ENCODE data around the gene GRAMD1A.

Gene GRAMD1A

DNA sequence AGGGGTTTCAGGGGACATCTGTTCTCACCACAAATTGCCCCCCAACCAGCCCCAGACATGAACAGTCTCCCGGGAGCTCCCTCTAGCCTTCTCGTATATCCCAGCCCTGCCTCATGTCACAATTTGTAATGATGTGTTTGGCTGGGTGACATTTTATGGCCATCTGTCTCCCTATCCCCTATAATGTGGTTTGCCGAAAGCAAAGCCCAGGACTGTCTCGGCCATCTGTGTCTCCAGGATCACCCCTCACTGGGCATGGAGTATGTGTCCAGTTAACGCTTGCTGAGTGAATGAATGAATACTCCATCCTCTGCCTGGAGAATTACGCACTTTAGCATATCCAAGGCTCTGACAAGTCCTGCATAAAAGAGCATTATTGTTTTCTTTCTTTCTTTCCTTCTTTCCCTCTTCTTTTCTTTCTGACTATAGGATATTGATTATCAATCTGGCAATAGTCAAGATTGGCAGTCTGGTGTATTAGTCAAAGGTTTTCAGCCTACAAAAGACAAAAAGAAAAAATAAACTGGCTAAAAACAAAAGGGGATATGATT is 56.5 kb downstream of the GRAMD1A start:
- DNase-seq = peak; percentile 72 to 96

DNA sequence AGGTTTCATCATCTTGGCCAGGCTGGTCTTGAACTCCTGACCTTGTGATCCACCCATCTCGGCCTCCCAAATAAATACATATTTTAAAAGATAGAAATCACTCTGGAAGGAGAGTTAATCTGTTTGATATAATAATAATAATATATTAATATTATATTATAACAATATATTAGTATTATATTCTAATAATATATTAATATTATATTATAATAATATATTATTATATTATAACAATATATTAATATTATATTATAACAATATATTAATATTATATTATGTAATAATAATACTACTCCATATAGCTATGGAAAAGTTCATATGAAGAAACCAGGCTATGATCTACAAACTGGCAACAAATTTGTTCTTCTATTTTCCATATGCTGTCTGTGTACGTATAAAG is 58.2 kb downstream of the GRAMD1A start:
- no peak for DNase-seq

DNA sequence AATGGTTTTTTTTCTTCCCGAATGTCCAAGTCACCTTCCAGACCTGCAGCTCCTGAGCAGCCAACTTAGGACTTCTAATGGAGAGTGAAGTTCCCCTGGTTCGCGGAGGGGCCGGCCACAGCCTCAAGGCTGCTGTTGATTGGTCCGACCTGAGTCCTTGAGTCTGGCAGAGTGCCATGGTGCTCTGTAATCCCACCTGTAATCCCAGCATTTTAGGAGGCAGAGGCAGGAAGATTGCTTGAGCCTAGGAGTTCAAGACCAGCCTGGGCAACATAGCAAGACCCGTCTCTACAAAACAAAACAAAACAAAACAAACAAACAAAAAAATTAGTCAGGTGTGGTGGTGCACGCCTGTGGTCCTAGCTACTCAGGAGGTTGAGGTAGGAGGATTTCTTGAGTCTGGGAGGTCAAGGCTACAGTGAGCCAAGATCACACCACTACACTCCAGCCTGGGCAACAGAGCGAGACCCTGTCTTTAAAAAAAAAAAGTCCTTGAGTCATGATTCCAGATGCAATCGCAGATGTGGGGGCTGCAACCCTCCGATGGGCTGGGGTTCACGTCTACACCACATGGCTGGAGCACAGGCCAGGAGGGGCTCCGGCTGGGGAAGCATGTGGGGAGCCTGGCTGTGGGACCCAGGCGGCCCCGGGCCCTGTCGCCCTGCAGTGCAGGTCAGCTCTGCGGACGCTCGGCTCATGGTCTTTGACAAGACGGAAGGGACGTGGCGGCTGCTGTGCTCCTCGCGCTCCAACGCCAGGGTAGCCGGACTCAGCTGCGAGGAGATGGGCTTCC is 59.1 kb downstream of the GRAMD1A start:
- DNase-seq = peak in 1 of 2 experiments; percentile 25

DNA sequence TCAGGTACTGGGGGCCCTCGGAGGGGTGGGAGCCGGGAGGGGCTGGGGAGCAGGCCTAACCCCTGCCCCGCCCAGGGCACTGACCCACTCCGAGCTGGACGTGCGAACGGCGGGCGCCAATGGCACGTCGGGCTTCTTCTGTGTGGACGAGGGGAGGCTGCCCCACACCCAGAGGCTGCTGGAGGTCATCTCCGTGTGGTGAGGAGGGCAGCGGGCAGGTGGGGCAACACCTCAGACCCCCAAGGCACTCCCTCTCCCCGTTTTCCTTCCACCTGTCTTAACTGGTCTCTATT is 59.6 kb downstream of the GRAMD1A start:
- no peak for DNase-seq

DNA sequence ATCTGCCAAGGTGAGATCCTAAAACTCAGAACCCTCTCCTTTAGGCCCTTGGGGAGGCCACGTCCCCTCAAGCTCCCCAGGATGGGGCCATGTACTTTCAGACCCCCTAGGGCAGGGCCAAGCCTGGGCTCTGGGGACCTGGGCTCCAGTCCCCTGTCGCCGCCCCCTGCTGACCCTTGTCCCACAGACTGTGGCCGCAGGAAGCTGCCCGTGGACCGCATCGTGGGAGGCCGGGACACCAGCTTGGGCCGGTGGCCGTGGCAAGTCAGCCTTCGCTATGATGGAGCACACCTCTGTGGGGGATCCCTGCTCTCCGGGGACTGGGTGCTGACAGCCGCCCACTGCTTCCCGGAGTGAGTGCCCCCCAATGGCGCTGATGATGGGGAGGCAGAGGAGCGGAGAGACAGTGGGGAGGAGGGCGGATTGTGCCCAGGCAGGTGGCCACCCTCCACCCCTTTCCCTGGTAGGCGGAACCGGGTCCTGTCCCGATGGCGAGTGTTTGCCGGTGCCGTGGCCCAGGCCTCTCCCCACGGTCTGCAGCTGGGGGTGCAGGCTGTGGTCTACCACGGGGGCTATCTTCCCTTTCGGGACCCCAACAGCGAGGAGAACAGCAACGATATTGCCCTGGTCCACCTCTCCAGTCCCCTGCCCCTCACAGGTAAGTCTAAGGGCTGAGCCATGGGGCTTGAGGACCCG is 60.2 kb downstream of the GRAMD1A start:
- DNase-seq = no peak

DNA sequence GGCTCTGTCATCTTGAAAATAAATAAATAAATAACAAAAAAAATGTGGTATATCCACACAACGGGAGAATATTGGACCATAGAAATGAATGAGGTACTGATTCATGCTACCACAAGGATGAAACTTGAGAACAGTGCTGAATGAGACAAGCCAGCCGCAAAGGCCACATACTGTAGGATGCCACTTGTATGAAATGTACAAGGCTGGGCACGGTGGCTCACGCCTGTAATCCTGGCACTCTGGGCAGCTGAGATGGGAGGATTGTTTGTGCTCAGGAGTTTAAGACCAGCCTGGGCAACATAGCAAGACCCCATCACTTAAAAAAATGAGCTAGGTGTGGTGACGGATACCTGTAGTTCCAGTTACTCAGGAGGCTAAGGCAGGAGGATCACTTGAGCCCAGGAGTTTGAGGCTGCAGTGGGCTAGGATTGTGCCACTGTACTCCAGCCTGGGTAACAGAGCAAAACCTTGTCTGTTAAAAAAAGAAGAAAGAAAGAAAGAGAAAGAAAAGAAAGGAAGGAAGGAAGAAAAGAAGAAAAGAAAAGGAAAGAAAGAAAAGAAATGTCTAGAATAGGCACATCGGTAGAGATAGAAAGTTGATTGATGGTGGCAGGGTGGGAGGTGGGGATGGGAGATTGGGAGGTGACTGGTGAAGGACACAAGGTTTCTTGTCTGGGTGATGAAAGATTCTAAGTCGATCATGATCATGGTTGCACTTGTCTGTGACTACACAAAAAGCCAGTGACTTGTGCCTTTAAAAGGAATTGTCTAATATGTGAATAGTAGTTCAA is 61.7 kb downstream of the GRAMD1A start:
- no peak for DNase-seq

DNA sequence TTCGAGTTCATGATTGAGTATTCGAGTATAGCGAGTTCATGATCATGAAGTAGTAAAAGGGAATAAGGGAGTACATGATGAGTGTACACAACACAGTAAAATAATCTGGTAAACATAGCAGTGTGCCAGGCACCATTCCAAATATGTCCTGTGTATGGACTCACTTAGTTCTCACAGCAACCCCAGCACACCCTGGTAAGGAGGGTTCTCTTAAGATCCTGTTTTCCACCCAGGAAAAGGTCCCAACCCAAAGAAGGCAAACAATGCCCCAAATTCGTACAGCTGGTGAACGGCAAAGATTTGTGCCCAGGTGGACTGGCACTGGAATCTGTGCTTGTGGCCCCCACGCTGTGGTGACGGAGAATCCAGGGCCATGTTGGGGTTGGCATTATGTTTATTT is 62.8 kb downstream of the GRAMD1A start:
- DNase-seq = no peak

DNA sequence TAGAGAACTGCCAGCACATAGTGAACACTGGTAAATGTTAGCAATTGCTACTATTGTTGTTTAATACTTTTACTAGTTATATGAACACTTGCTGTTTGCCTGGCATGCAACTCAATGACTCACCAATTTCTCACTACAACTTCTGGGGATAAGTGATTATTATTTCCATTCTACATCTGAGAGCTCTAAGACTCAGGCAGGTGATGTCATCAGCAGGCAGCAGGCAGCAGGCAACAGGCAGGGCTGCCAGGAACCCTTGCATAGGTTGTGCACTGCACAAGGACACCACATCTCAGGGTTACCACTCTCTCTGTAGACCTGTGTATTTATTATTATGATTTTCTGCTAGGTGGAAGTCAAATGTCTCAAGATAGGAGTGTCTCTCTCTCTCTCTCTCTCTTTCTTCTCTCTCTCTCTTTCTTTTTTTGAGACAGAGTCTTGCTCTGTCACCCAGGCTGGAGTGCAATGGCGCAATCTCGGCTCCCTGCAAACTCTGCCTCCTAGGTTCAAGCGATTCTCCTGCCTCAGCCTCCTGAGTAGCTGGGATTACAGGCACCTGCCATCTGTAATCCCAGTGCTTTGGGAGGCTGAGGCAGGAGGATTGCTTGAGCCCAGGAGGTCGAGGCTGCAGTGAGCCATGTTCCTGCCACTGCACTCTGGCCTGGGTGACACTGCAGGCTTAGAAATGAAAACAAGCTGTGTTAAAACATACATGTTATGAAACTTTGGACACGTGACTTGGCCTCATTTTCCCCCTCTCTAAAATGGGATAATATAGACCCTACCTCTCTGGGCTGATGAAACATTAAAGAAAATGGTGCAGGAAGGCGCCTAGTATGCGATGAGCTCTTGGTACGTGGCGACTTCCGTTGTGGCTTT is 64.1 kb downstream of the GRAMD1A start:
- no peak for DNase-seq

DNA sequence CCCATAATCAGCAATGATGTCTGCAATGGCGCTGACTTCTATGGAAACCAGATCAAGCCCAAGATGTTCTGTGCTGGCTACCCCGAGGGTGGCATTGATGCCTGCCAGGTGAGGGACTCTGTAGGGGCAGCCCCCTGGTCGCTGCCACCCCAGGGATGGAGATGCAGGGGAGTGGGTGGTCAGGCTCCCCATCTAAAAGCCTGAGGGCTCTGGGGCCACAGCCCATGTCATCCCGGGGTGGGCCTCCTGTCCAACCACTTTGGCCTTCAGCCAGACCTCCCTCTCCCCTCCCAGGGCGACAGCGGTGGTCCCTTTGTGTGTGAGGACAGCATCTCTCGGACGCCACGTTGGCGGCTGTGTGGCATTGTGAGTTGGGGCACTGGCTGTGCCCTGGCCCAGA is 65.5 kb downstream of the GRAMD1A start:
- no peak for DNase-seq

DNA sequence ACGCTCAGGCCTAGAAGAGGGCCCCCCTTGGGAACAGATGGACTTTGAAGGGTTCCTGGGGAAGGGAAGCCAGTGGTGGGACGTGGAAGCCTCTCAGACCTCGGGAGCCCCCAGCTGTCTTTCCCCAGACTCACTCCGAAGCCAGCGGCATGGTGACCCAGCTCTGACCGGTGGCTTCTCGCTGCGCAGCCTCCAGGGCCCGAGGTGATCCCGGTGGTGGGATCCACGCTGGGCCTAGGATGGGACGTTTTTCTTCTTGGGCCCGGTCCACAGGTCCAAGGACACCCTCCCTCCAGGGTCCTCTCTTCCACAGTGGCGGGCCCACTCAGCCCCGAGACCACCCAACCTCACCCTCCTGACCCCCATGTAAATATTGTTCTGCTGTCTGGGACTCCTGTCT is 66.0 kb downstream of the GRAMD1A start:
- DNase-seq = no peak

DNA sequence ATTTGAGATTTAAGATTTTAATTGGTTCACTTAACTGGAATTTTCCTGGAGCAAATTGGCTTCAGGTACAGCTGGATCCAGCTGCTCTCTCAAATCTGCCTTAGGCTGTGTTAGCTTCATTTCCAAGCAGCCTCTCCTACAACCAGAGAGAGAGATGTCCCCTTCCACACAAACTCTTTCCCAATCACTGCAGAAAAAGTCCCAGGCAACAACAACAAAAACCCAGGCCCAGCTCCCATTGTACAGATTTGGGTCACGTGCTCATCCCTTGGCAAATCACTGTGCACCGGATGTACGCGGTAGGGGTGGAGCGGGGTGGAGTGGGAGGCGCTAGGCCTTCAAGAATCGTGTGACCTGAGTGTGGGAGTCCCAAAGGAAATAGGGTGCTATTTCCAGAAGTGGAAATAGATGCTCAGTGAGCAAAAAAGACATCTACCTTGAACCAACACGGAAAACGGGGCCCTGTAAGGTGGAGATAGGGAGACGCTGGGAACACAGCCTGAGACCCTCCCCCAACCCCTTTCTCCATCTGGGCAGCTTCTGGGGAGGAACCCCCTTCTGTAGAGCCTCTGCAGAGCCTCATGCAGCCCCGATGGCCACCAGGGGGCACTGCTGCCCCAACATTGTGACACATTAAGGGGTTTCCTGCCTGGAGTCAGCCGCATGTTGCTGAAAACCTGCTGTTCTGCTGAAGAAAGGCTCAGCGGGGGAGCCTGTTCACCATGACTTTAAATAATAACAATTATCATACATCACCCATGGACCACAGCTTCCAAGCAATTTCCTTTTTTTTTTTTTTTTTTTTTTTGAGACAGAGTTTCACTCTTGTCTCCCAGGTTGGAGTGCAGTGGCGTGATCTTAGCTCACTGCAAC is 66.8 kb downstream of the GRAMD1A start:
- peak; percentile 70 to 96 for DNase-seq

DNA sequence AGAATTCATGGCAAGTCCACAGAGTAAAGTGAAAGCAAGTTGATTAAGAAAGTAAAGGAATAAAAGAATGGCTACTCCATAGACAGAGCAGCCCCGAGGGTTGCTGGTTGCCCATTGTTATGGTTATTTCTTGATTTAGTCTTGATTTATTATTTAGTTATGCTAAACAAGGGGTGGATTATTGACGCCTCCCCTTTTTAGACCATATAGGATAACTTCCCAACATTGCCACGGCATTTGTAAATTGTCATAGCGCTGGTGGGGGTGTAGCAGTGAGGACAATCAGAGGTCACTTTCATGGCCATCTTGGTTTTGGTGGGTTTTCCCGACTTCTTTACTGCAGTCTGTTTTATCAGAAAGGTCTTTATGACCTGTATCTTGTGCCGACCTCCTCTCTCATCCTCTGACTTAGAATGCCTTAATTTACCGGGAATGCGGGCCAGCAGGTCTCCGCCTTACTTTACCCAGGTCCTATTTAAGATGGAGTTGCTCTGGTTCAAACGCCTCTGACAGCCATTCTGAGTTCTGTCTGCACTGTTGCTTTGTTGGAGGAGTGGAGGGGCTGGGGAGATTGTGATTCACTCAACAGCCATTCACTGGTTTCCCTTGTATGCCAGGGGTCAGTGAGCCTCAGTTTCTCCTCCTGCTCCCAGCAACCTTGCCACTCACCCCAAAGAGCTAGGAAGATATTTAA is 69.0 kb downstream of the GRAMD1A start:
- no peak for DNase-seq

DNA sequence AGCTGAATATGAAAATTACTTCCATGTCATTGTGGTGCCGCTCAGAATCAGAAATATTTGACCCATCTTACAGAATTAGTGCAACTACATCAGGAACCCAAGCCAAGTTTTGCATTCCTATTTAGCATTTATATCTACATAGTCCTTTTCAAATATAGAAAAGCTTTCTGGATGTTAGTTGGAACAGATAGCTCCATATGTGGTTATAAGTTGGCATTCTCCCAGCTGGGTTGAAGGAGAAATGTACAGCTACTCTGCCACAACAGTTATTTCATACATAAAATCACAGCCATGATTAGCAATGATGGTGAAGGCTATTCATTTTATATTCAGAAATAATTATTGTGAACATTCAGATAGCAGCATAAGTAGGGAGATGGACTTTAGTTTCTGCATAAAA is 69.6 kb downstream of the GRAMD1A start:
- DNase-seq = no peak

DNA sequence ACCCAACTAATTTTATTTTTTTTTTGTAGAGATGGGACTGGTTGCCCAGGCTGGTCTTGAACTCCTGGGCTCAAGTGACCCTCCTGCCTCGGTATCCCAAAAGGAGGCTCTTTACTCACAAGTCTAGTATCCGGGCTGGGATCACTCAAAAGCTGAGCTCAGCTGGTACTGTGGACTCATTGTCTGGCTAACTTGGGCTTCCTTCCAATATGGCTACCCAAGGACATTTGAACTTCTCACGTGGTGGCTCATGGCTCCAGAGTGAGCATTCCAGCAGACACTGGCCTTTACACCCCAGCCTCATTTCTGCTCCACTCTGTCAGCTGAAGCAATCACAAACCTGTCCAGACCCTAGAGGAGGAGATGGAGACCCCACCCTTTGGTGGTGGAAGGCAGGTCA is 70.3 kb downstream of the GRAMD1A start:
- no peak for DNase-seq

DNA sequence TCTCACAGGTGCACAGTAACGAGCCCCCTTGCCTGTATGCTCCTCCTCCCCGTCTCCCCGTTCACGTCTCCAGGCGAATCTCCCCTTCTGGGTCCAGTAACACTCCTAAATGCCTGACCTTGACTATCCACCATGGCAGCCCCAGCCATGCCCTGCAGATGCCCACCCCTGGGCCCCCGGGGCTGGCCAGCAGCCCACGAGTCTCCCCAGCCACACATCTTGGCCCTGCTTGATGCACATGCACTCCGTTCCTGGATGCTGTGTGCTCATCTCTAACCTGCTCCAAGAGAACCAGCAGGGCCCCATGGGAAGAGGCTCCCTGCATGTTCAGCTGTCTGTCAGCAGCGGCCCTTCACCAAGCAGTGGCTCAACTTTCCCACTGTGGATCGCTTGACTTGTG is 73.4 kb downstream of the GRAMD1A start:
- no peak for DNase-seq

DNA sequence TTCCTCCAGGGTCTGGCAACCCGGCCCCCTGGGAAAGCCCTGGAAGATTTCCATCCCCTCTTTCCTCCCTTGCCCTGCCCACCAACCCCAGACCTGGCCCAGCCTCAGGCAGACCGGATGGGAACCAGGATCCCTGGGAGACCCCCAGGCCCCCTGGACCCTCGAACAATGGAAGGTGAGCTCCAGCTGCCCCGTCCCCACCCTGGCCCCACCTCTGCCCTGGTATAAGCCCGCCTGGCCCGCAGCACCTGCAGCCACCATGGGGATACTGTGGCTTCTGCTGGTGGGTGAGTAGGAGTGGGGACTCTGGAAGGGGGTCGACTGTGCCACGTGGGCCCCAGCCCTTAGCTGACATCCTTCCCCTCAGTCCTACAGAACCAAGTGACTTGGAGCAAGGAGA is 73.8 kb downstream of the GRAMD1A start:
- no peak for DNase-seq

DNA sequence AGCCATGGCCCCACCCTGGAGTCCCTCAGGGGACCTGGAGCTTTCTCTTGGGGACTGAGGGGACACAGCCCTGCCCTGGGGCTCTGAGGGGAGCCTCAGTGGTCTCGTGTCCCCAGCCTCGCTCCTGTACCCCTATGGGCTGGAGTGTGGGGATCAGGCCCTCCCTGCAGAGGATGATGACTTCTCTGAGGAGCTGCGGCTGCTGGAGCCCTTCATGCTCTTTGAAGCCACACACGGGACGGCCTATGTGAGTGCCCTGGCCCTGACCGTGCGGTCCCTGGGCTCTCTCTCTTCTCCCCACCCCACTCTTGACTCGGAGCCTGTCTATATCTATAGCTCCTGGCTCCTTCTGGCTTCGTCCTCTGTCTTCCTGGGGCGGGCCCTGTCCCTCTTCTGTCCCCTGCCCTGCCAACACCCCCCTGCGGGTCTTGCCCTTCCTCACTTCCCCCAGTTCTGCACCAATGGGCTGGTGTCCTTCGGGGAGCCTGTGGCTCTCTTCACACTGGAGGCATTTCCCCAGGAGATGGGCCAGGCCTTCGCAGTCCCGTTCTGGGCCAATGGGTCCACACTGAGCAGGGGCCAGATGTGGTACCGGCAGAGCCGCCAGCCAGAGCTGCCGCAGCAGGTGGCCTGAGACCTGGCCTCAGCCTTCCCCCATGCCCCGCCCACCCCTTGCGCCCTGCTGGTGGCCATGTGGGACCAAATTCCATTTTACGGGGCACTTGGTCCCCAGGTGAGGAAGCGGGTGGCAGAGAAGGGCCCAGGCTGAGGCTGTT is 74.5 kb downstream of the GRAMD1A start:
- DNase-seq = no peak

DNA sequence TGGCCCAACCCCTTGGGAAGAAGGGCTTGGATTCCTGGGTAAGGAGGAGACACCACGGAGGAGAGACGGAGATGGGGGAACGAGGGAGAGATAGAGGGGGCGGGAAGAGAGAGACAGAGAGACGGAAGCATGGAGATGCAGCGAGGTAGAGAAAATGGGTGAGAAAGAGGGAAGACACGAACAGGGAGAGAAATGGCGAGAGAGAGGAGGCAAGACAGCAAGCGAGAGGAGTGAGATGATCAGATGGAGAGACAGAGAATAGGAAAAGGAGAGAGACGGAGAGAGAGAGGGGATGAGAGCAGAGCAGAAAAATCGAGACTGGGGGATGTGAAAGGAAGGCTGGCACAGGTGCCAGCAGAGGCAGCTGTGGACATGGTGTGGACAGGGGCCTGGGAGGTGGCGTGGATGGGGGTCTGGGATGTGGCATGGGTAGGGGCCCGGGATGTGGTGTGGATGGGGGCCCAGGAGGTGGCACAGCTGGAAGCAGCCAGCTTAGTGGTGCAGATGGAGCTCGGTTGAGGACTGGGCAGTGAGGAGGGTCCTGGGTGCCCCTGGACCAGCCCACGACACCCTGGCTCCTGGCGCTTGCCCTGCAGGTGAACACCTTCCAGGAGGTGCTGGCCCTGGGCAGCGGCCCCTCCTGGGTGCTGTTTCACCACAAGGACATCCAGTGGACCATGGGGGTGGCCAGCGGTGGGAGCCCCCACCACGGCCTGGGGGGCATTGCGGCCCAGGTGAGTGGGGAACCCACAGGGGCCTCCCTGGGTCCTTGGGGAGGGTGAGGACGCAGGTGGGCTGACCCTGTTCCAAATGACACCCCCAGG is 75.3 kb downstream of the GRAMD1A start:
- DNase-seq = no peak

DNA sequence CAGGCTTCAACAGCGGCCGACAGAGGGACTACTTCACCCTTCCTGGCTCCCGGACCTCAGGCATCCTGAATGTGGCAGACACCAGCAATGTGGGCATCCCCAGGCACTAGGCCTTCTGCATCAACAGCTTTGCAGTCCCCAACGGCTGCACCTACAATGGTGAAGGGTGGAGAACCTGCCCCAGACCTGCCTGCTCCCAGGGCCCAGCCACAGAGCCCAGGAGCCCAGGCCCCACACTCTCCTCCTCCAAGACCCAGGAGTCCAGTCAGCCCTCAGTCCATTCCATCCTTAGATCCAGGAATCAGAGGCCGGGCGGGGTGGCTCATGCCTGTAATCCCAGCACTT is 75.9 kb downstream of the GRAMD1A start:
- no peak for DNase-seq

Data from NCI-H524 (cell line).